PC-9 (cell line): ENCODE measurements around the gene ZMAT3. TPM values are rescaled to one million over a fixed set of nuclear protein-coding genes. Genes with fewer than 3 reads are reported as not detected.
"Not testable (repeated sequence)": the region's sequence is repeated elsewhere in the genome, so short reads cannot be mapped to it uniquely, and the experiment has no call there.

Experiments
- BruUV-seq: library from RNA; stranded (reverse); fragments of 400-500 nt; replicated peaks from 2 replicates; lab custom pipeline; 2021; lab: Mats Ljungman, UMichigan
- CTCF ChIA-PET: fragments of 300-600 bp; sonication (Branson Sonifier 250); formaldehyde crosslinking; loops from one replicate; lab custom pipeline; 2022; ENCODE audit warnings: antibody characterized with exemption; lab: Charles Lee
- POLR2A ChIA-PET: fragments of 300-600 bp; sonication (Branson Sonifier 250); formaldehyde crosslinking; loops from one replicate; lab custom pipeline; 2022; ENCODE audit warnings: antibody characterized with exemption; ENCODE audit not compliant: unreplicated experiment; lab: Charles Lee
- DNase-seq, 2 experiments: peaks; one replicate each; pipeline versions ENCODE4 v3.0.0 to v3.0.0-alpha.2; 2015 to 2022; ENCODE audit warnings: mixed read lengths in 1 of 2
- H2AFZ ChIP-seq: fragments of 200-600 bp; sonication (generic); 2 replicates; pipeline ENCODE4 v1.8.1; 2017; ENCODE audit warnings: antibody characterized with exemption
- H3F3A ChIP-seq: fragments of 200-600 bp; sonication (generic); 2 replicates; pipeline ENCODE4 v1.8.1; 2017; ENCODE audit warnings: antibody characterized with exemption, mild to moderate bottlenecking, low read depth; ENCODE audit not compliant: insufficient read depth
- H3K27ac ChIP-seq: fragments of 200-600 bp; sonication (generic); 2 replicates; pipeline ENCODE4 v1.6.1; 2016; ENCODE audit warnings: mixed run types
- H3K27me3 ChIP-seq: fragments of 200-600 bp; sonication (generic); 2 replicates; pipeline ENCODE4 v1.6.1; 2016; ENCODE audit warnings: low read depth, mixed run types; ENCODE audit not compliant: insufficient read depth
- H3K36me3 ChIP-seq: fragments of 200-600 bp; sonication (generic); 2 replicates; pipeline ENCODE4 v1.6.1; 2016; ENCODE audit warnings: low read depth, mixed run types
- H3K4me1 ChIP-seq: fragments of 200-600 bp; sonication (generic); replicated peaks from 2 replicates; pipeline ENCODE4 v1.6.1; 2016; ENCODE audit warnings: mixed run types; ENCODE audit not compliant: insufficient read depth
- H3K4me2 ChIP-seq: fragments of 200-600 bp; sonication (generic); 2 replicates; pipeline ENCODE4 v1.6.1; 2017; ENCODE audit warnings: mixed run types
- H3K4me3 ChIP-seq: fragments of 200-600 bp; sonication (generic); 2 replicates; pipeline ENCODE4 v1.6.1; 2016; ENCODE audit warnings: mixed run types
- H3K79me2 ChIP-seq: fragments of 200-600 bp; sonication (generic); 2 replicates; pipeline ENCODE4 v1.6.1; 2017; ENCODE audit warnings: low read depth, mixed run types
- H3K9me2 ChIP-seq: fragments of 200-600 bp; sonication (generic); 2 replicates; pipeline ENCODE4 v1.8.1; 2017; ENCODE audit warnings: mild to moderate bottlenecking; ENCODE audit not compliant: insufficient read depth
- H3K9me3 ChIP-seq: fragments of 200-600 bp; sonication (generic); 2 replicates; pipeline ENCODE4 v1.8.1; 2016; ENCODE audit warnings: low read depth; ENCODE audit not compliant: insufficient read depth
- H4K20me1 ChIP-seq: fragments of 200-600 bp; sonication (generic); 2 replicates; pipeline ENCODE4 v1.8.1; 2017; ENCODE audit not compliant: insufficient read depth
- CTCF ChIP-seq: fragments of 200-600 bp; sonication (generic); conservative IDR thresholded peaks from 2 replicates; pipeline ENCODE4 v1.6.1; 2017; ENCODE audit warnings: mixed run types, antibody characterized with exemption, mild to moderate bottlenecking, moderate library complexity
- EZH2 ChIP-seq: fragments of 200-600 bp; sonication (generic); IDR thresholded peaks from 2 replicates; pipeline ENCODE4 v1.8.0; 2017; ENCODE audit warnings: antibody characterized with exemption, low read depth
- intact Hi-C: fragments of 100-400 bp; cut with micrococcal nuclease; formaldehyde crosslinking; loops from one replicate; pipeline ENCODE4 v1.10.0; 2022; ENCODE audit not compliant: unreplicated experiment
- total RNA-seq: library from RNA; stranded (reverse); gene quantifications from 2 replicates; pipeline ENCODE4 v1.2.3, GENCODE V29; 2021

Gene ZMAT3
- total RNA-seq, 1 experiment from 2014 or later = 5.9 TPM

- no peaks in the 10 kb centered on the region for H3K27me3 ChIP-seq
- no peak overlapping the region for H3K4me2 ChIP-seq
- TF ChIP-seq CTCF (no peak), EZH2 (no peak)
- no peak overlapping the region for H3K4me3 ChIP-seq
- H3F3A ChIP-seq = no peaks in the 10 kb centered on the region
- H3K79me2 ChIP-seq = 0 out of 2 replicates have a peak, but pooled peaks cover 4% of the 10 kb centered on the region
- peaks cover 17% of the 10 kb centered on the region for H3K4me1 ChIP-seq
- BruUV-seq = no TSS peak
- no peaks in the 10 kb centered on the region for H3K9me3 ChIP-seq
- intact Hi-C loops = no loop called here
- H3K27ac ChIP-seq = no peak overlapping the region
- ChIA-PET POLR2A (no interaction called here), CTCF (no interaction called here)
- DNase-seq = no peak
- H3K36me3 ChIP-seq = no peaks in the 10 kb centered on the region
- H4K20me1 ChIP-seq = no peaks in the 10 kb centered on the region
- H2AFZ ChIP-seq = no peak overlapping the region
- no peaks in the 10 kb centered on the region for H3K9me2 ChIP-seq
Measured at GRCh38 chr3:179067291-179067690, 4.3 kb downstream of the ZMAT3 start.

GRCh38 chr3:179063945-179064560, 7.6 kb downstream of the ZMAT3 start:
- no peak overlapping the region for H3K27ac ChIP-seq
- intact Hi-C loops = no loop called here
- H3K27me3 ChIP-seq = no peaks in the 10 kb centered on the region
- no peaks in the 10 kb centered on the region for H3K9me2 ChIP-seq
- H4K20me1 ChIP-seq = no peaks in the 10 kb centered on the region
- ChIA-PET CTCF (no interaction called here), POLR2A (interaction anchor here (0.5 kb wide), 1 partner anchor 19 kb away, joined by 6 read pairs; no protein-coding TSS in a partner anchor)
- H3F3A ChIP-seq = no peaks in the 10 kb centered on the region
- no peaks in the 10 kb centered on the region for H3K36me3 ChIP-seq
- no peak for DNase-seq
- no peaks in the 10 kb centered on the region for H3K79me2 ChIP-seq
- no peak overlapping the region for H3K4me2 ChIP-seq
- H3K4me3 ChIP-seq = no peak overlapping the region
- no peak overlapping the region for H2AFZ ChIP-seq
- H3K4me1 ChIP-seq = no peaks in the 10 kb centered on the region
- no TSS peak for BruUV-seq
- no peaks in the 10 kb centered on the region for H3K9me3 ChIP-seq
- TF ChIP-seq CTCF (no peak), EZH2 (no peak)

- CTCF ChIA-PET = no interaction called here
- Histone ChIP-seq H3K4me1 (no peaks in the 10 kb centered on the region), H3K9me2 (no peaks in the 10 kb centered on the region), H3F3A (no peaks in the 10 kb centered on the region), H3K4me3 (no peak overlapping the region), H3K9me3 (no peaks in the 10 kb centered on the region; the same call in 1 of the 2 replicates), H3K27ac (no peak overlapping the region), H3K36me3 (no peaks in the 10 kb centered on the region), H2AFZ (no peak overlapping the region), H4K20me1 (no peaks in the 10 kb centered on the region), H3K27me3 (no peaks in the 10 kb centered on the region), H3K4me2 (no peak overlapping the region), H3K79me2 (no peaks in the 10 kb centered on the region)
- no peak for TF ChIP-seq CTCF
- no peak for TF ChIP-seq EZH2
- intact Hi-C loops = no loop called here
- DNase-seq = no peak
- no TSS peak for BruUV-seq
- POLR2A ChIA-PET = no interaction called here
Measured at GRCh38 chr3:179056326-179056725, 15.3 kb downstream of the ZMAT3 start.

GRCh38 chr3:179054565-179054964, 17.0 kb downstream of the ZMAT3 start:
- H3K9me3 ChIP-seq, POLR2A ChIA-PET, H3K36me3 ChIP-seq, H4K20me1 ChIP-seq, H3K9me2 ChIP-seq, intact Hi-C loops, BruUV-seq, H3K27me3 ChIP-seq, DNase-seq, CTCF ChIA-PET, H3K4me2 ChIP-seq, H3F3A ChIP-seq, H2AFZ ChIP-seq, H3K4me3 ChIP-seq, H3K27ac ChIP-seq, H3K79me2 ChIP-seq, H3K4me1 ChIP-seq: not testable (repeated sequence)
